ENCODE measurements around the gene BTBD7.

Gene BTBD7

GRCh38 chr14:93219103-93219726, 113.6 kb downstream of the BTBD7 start:
- no peak overlapping the region for H3K4me3 ChIP-seq
- H3K27ac ChIP-seq, result no peak overlapping the region

GRCh38 chr14:93214598-93214997, 118.2 kb downstream of the BTBD7 start:
- H3K4me3 ChIP-seq, result no peak overlapping the region
- no peak overlapping the region for H3K27ac ChIP-seq

GRCh38 chr14:93212432-93212831, 120.4 kb downstream of the BTBD7 start:
- Histone ChIP-seq H3K27ac (no peak overlapping the region), H3K4me3 (no peak overlapping the region)

- peak overlapping the region; percentile 69 to 99 (median 86) for H3K4me3 ChIP-seq
- peak overlapping the region; percentile 54 to 95 (median 86) for H3K27ac ChIP-seq
These were observed 125.1 kb downstream of the BTBD7 start for GRCh38 chr14:93207468-93208308.

GRCh38 chr14:93206793-93207467, 125.9 kb downstream of the BTBD7 start, which contains the start of the genes GON7 and UBR7:
GON7 (minus strand) TSS chr14:93207065; CDS start chr14:93207037, 28 bp downstream.
UBR7 (plus strand) TSS chr14:93207256; CDS start chr14:93207292, 36 bp downstream.
- Histone ChIP-seq H3K4me3 (peak within 1 kb of the TSS; percentile 69 to 99 (median 86)), H3K27ac (peak within 1 kb of the TSS; percentile 54 to 95 (median 86))

GRCh38 chr14:93201155-93201704, 131.6 kb downstream of the BTBD7 start:
- Histone ChIP-seq H3K4me3 (no peak overlapping the region), H3K27ac (no peak overlapping the region)

GRCh38 chr14:93200553-93200952, 132.3 kb downstream of the BTBD7 start:
- H3K4me3 ChIP-seq, result no peak overlapping the region
- no peak overlapping the region for H3K27ac ChIP-seq

- no peak overlapping the region for H3K27ac ChIP-seq
These were observed 133.8 kb downstream of the BTBD7 start for GRCh38 chr14:93199031-93199430.

GRCh38 chr14:93195316-93195999, 137.4 kb downstream of the BTBD7 start:
- H3K4me3 ChIP-seq, result no peak overlapping the region

More at GRCh38 chr14:93199031-93199430, 133.8 kb downstream of the BTBD7 start:
- H3K4me3 ChIP-seq, result no peak overlapping the region

More at GRCh38 chr14:93195316-93195999, 137.4 kb downstream of the BTBD7 start:
- no peak overlapping the region for H3K27ac ChIP-seq
